ENCODE results near the gene DPP8.
A peak's percentile ranks its signal among the peaks of the same experiment; 100 is the strongest.

Gene DPP8

DNA sequence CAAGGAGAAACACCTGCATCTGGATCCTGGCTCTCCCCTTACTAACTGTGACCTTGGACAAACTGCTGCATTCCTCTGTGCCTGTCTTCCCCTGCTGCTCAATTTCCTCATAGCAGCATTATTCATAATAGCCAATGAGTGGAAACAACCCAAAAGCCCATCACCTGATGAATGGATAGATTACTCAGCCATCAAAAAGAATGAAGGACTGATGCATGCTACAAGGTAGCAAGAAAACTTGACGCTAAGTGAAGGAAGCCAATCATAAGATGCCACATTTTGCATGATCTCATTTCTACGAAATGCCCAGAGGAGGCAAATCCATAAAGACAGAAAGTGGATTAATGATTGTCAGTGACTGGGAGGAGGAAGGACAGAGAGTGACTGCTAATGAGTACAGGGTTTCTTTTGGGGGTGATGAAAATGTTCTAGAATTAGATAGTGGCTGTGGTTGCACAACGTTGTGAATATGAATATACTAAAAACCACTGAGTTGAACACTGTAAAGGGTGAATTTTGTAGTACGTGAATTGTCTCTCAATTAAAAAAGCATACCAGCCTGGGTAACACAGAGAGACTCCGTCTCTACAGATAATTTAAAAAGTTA, 105.9 kb downstream of the DPP8 start:
- H3K4me1 ChIP-seq (ENCODE audit: low read length): peaks cover 28% of the 10 kb centered on the region
- no peak for TF ChIP-seq EZH2phosphoT487 (IDR thresholded peaks at IDR 0.05; ENCODE audit: low read depth)
- TF ChIP-seq, protein P1, sequence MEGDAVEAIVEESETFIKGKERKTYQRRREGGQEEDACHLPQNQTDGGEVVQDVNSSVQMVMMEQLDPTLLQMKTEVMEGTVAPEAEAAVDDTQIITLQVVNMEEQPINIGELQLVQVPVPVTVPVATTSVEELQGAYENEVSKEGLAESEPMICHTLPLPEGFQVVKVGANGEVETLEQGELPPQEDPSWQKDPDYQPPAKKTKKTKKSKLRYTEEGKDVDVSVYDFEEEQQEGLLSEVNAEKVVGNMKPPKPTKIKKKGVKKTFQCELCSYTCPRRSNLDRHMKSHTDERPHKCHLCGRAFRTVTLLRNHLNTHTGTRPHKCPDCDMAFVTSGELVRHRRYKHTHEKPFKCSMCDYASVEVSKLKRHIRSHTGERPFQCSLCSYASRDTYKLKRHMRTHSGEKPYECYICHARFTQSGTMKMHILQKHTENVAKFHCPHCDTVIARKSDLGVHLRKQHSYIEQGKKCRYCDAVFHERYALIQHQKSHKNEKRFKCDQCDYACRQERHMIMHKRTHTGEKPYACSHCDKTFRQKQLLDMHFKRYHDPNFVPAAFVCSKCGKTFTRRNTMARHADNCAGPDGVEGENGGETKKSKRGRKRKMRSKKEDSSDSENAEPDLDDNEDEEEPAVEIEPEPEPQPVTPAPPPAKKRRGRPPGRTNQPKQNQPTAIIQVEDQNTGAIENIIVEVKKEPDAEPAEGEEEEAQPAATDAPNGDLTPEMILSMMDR (IDR thresholded peaks at IDR 0.05; ENCODE audit: low read depth, low read length): no peak
- H3K4me3 ChIP-seq (ENCODE audit: low read length): no peak overlapping the region
- H3K79me2 ChIP-seq (ENCODE audit: low read length): no peaks in the 10 kb centered on the region
- H4K20me1 ChIP-seq (ENCODE audit: insufficient read depth, low read length): no peaks in the 10 kb centered on the region
- H3K9ac ChIP-seq (ENCODE audit: low read length): no peak overlapping the region
- H3K9me3 ChIP-seq (ENCODE audit: insufficient read depth, low read length): no peaks in the 10 kb centered on the region
- H3K36me3 ChIP-seq (replicated peaks; ENCODE audit: low read depth, low read length): no peaks in the 10 kb centered on the region
- no peak overlapping the region for H3K27ac ChIP-seq (ENCODE audit: low read length)
- H3K27me3 ChIP-seq (ENCODE audit: low read depth, low read length): peaks cover 41% of the 10 kb centered on the region
- H2AFZ ChIP-seq (ENCODE audit: low read depth, low read length): no peak overlapping the region
- H3K4me2 ChIP-seq (ENCODE audit: low read length): 0 out of 2 replicates have a peak overlapping the region, but pooled peaks have one; percentile 20

DNA sequence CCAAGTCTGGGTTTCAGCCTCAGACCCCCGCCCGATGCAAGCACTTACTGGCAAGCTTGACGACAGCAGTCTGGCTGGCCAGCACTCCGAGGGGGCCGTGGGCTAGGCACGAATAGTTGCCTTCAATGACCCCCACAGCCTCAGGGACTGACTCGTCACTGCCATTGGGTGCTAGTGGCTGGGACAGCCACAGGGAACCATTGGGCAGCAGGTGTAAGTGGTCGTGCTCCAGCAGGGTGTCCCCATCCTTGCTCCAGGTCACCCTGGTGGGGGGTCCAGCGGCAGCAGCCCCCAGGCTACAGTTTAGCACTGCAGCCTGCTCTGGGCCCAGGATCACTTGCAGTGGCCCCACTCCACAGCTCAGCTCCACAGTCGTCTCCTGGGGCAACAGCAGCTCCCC, 106.5 kb downstream of the DPP8 start:
- no peak overlapping the region for H2AFZ ChIP-seq (ENCODE audit: low read depth, low read length)
- peaks cover 28% of the 10 kb centered on the region for H3K4me1 ChIP-seq (ENCODE audit: low read length)

DNA sequence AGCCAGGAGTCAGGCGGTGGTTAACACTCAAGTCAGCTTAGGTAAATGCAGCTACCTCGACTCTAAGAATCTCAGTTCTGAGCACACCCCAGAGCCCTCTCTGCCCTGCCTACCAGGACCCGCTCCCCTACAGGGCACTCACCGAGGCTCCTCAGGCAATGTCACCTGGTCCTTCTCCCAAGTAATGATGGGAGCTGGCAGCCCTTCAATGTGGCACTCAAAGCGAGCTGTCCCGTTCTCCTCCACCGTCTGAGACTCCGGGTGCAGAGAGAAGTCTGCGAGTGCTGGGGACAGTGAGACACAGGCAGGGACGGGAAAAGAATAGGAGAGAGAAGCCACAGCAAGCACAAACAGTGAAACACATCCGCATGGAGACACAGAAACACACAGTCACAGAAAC, 107.5 kb downstream of the DPP8 start:
- Histone ChIP-seq H3K27ac (ENCODE audit: low read length) (no peak overlapping the region), H3K79me2 (ENCODE audit: low read length) (no peaks in the 10 kb centered on the region)

More for the DNA sequence above, 106.5 kb downstream of the DPP8 start:
- Histone ChIP-seq H3K9me3 (ENCODE audit: insufficient read depth, low read length) (no peaks in the 10 kb centered on the region), H3K4me2 (ENCODE audit: low read length) (no peak overlapping the region), H3K4me3 (ENCODE audit: low read length) (no peak overlapping the region), H3K27me3 (ENCODE audit: low read depth, low read length) (peaks cover 42% of the 10 kb centered on the region), H3K36me3 (replicated peaks; ENCODE audit: low read depth, low read length) (no peaks in the 10 kb centered on the region), H3K27ac (ENCODE audit: low read length) (no peak overlapping the region), H3K79me2 (ENCODE audit: low read length) (no peaks in the 10 kb centered on the region), H4K20me1 (ENCODE audit: insufficient read depth, low read length) (no peaks in the 10 kb centered on the region), H3K9ac (ENCODE audit: low read length) (no peak overlapping the region)
- no peak for TF ChIP-seq EZH2phosphoT487 (IDR thresholded peaks at IDR 0.05; ENCODE audit: low read depth)
- TF ChIP-seq, protein P1 (IDR thresholded peaks at IDR 0.05; ENCODE audit: low read depth, low read length): no peak

DNA sequence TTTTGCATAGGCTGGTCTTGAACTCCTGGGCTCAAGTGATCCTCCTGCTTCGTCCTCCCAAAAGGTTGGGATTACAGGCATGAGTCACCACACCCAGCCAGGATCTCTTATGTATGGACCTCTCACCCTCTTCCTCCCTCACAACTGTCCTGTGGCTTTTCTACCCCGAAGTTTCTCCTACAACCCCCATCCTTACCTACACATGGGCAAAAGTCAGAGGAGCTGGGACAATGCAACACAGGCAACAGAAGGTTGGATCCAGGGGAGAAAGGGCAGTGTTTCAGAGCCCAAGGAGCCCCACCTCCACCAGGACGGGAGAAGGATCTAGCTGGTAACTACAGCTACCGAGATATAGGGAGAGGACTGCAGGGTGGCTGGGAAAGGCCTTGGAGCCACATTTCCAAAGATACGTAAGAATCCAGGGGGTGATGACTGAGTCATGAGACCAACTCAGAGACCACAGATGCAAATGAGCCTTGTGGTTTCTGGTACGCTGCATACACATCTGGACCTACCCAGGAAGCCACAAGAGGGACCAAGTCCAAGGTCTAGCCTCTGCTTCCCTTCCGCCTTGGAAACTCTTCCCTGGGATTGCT, 108.4 kb downstream of the DPP8 start:
- H3K9ac ChIP-seq (ENCODE audit: low read length): no peak overlapping the region

More for the DNA sequence above, 107.5 kb downstream of the DPP8 start:
- peaks cover 42% of the 10 kb centered on the region for H3K27me3 ChIP-seq (ENCODE audit: low read depth, low read length)
- H3K4me3 ChIP-seq (ENCODE audit: low read length): no peak overlapping the region
- no peak overlapping the region for H2AFZ ChIP-seq (ENCODE audit: low read depth, low read length)
- H3K36me3 ChIP-seq (replicated peaks; ENCODE audit: low read depth, low read length): no peaks in the 10 kb centered on the region
- H3K4me2 ChIP-seq (ENCODE audit: low read length): peak overlapping the region; percentile 65
- H4K20me1 ChIP-seq (ENCODE audit: insufficient read depth, low read length): no peaks in the 10 kb centered on the region
- TF ChIP-seq EZH2phosphoT487 (IDR thresholded peaks at IDR 0.05; ENCODE audit: low read depth): no peak
- TF ChIP-seq, protein P1 (IDR thresholded peaks at IDR 0.05; ENCODE audit: low read depth, low read length): no peak
- no peaks in the 10 kb centered on the region for H3K9me3 ChIP-seq (ENCODE audit: insufficient read depth, low read length)
- peaks cover 21% of the 10 kb centered on the region for H3K4me1 ChIP-seq (ENCODE audit: low read length)
- H3K9ac ChIP-seq (ENCODE audit: low read length): no peak overlapping the region

More for the DNA sequence above, 108.4 kb downstream of the DPP8 start:
- Histone ChIP-seq H3K4me3 (ENCODE audit: low read length) (peak overlapping the region; percentile 52), H3K36me3 (replicated peaks; ENCODE audit: low read depth, low read length) (no peaks in the 10 kb centered on the region), H3K79me2 (ENCODE audit: low read length) (no peaks in the 10 kb centered on the region), H3K4me1 (ENCODE audit: low read length) (peaks cover 20% of the 10 kb centered on the region), H3K27me3 (ENCODE audit: low read depth, low read length) (peaks cover 49% of the 10 kb centered on the region), H3K9me3 (ENCODE audit: insufficient read depth, low read length) (no peaks in the 10 kb centered on the region), H3K4me2 (ENCODE audit: low read length) (peak overlapping the region; percentile 65), H3K27ac (ENCODE audit: low read length) (no peak overlapping the region), H4K20me1 (ENCODE audit: insufficient read depth, low read length) (no peaks in the 10 kb centered on the region), H2AFZ (ENCODE audit: low read depth, low read length) (no peak overlapping the region)
- TF ChIP-seq, protein P1 (IDR thresholded peaks at IDR 0.05; ENCODE audit: low read depth, low read length): no peak
- no peak for TF ChIP-seq EZH2phosphoT487 (IDR thresholded peaks at IDR 0.05; ENCODE audit: low read depth)
